Lower lobe of right lung (tissue), 2 donors: ENCODE measurements around the gene KANK2. TPM values are rescaled to one million over a fixed set of nuclear protein-coding genes. Genes with fewer than 3 reads are reported as not detected.
A peak's percentile ranks its signal among the peaks of the same experiment; 100 is the strongest.

Experiments used
- ATAC-seq, 2 donors: fragments of 200-7000 bp; cut with Tn5 transposase; one replicate each; pipeline ENCODE4 v1.9.1; 2020 to 2022; ENCODE audit warnings: mild to moderate bottlenecking in 2 of 2, moderate library complexity in 2 of 2
- DNase-seq: peaks from one replicate; pipeline ENCODE4 v3.0.0-alpha.2; 2020
- H3K27ac ChIP-seq: fragments of 200-600 bp; one replicate; pipeline ENCODE4 v1.8.0; 2022
- H3K27me3 ChIP-seq: fragments of 200-600 bp; one replicate; pipeline ENCODE4 v1.8.0; 2022; ENCODE audit warnings: low read depth
- H3K36me3 ChIP-seq: fragments of 200-600 bp; one replicate; pipeline ENCODE4 v1.8.0; 2022; ENCODE audit warnings: mild to moderate bottlenecking
- H3K4me1 ChIP-seq: fragments of 200-600 bp; one replicate; pipeline ENCODE4 v1.8.0; 2022
- H3K4me3 ChIP-seq: fragments of 200-600 bp; one replicate; pipeline ENCODE4 v1.8.0; 2022; ENCODE audit warnings: mild to moderate bottlenecking
- H3K9me3 ChIP-seq: fragments of 200-600 bp; one replicate; pipeline ENCODE4 v1.8.0; 2022
- intact Hi-C: fragments of 100-400 bp; cut with DNase I; formaldehyde crosslinking; loops from one replicate; pipeline ENCODE4 v1.11.0; 2022
- total RNA-seq: library from RNA; stranded (reverse); fragmentation: NEBNext Ultra II Directional; extraction: Animal tissue kit (Norgen Biotek cat#: 25700); gene quantifications from one replicate; pipeline ENCODE4 v1.2.1, GENCODE V29; 2021
- TF ChIP-seq, protein P1 (sequence below): fragments of 200-600 bp; IDR thresholded peaks from one replicate; pipeline ENCODE4 v1.8.0; 2022; ENCODE audit warnings: antibody characterized with exemption, mild to moderate bottlenecking
- donor health status: DM: no; HTN: yes; CAD: no; lungs with severe emphysema.

Gene KANK2
- total RNA-seq, 1 donor from 2014 or later = 191 TPM

DNA sequence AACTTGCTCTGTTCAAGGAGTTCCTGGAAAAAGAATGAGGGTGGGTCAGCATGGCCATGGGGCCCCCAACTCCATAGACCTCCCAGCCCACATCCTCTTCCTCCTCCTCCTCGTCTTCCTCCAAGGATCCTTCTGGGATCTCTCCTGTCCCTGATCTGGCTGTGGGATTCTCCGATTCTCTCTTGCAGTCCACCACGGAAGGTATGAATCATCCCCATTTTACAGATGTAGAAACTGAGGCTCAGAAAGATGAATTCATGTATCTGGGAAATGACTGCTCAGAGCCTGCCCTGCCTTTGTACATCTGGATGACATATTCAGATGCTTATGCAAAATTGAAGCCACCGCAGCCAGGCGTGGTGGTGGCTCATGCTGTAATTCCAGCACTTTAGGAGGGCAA, 2.2 kb upstream of the KANK2 start:
- Histone ChIP-seq H3K36me3 (peaks cover 36% of the 10 kb centered on the region), H3K27me3 (no peaks in the 10 kb centered on the region), H3K4me3 (no peak overlapping the region), H3K27ac (no peak overlapping the region), H3K9me3 (no peaks in the 10 kb centered on the region), H3K4me1 (peaks cover 57% of the 10 kb centered on the region)
- no peak for DNase-seq
- intact Hi-C loops = no loop called here
- TF ChIP-seq, protein P1, sequence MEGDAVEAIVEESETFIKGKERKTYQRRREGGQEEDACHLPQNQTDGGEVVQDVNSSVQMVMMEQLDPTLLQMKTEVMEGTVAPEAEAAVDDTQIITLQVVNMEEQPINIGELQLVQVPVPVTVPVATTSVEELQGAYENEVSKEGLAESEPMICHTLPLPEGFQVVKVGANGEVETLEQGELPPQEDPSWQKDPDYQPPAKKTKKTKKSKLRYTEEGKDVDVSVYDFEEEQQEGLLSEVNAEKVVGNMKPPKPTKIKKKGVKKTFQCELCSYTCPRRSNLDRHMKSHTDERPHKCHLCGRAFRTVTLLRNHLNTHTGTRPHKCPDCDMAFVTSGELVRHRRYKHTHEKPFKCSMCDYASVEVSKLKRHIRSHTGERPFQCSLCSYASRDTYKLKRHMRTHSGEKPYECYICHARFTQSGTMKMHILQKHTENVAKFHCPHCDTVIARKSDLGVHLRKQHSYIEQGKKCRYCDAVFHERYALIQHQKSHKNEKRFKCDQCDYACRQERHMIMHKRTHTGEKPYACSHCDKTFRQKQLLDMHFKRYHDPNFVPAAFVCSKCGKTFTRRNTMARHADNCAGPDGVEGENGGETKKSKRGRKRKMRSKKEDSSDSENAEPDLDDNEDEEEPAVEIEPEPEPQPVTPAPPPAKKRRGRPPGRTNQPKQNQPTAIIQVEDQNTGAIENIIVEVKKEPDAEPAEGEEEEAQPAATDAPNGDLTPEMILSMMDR = no peak
- no peak for ATAC-seq

DNA sequence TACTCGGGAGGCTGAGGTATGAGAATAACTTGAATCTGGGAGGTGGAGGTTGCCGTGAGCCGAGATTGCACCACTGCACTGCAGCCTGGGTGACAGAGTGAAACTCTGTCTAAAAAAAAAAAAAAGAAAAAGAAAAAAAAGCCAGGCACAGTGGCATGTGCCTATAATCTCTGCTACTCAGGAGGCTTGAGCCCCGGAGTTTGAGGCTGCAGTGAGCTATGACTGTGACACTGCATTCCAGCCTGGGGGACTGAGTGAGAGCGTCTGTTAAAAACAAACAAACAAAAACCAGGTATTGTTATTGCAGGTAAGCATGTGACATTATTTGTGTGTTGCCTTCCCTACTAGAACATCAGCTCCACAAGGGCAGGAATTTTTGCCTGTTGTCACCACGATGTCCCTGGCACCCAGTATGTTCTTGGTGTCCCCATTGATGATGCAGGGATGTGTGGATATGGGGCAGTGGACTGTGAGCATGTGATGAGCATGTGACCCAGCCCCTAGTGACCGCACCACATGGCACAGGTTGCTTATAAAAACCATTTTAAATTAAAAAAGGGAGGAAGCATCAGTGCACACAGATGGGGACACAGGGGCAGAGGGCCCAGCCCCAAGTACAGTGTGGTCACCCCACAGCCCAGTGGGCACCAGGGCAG, 1.6 kb upstream of the KANK2 start:
- ATAC-seq (no peak), DNase-seq (no peak)
- TF ChIP-seq, protein P1 = no peak
- peaks cover 42% of the 10 kb centered on the region for H3K36me3 ChIP-seq
- peak overlapping the region; percentile 76 for H3K27ac ChIP-seq
- intact Hi-C loops = no loop called here
- no peak overlapping the region for H3K4me3 ChIP-seq
- H3K9me3 ChIP-seq = no peaks in the 10 kb centered on the region
- no peaks in the 10 kb centered on the region for H3K27me3 ChIP-seq
- peaks cover 56% of the 10 kb centered on the region for H3K4me1 ChIP-seq

DNA sequence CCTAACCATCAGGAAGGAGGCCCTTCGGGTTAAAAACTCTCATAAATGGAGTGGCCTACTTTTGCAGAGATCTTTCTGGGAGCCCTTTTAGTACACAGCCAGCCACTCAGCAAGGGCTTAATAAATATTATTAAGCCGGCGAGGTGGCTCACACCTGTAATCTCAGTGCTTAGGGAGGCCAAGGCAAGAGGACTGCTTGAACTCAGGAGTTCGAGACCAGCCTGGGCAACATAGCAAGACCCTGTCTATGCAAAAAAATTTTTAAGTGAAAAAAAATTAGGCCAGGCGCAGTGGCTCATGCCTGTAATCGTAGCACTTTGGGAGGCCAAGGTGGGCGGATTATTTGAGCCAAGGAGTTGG, 810 bp upstream of the KANK2 start:
- intact Hi-C loops = no loop called here
- H3K9me3 ChIP-seq = no peaks in the 10 kb centered on the region
- TF ChIP-seq, protein P1 = no peak
- H3K4me3 ChIP-seq = peak overlapping the region; percentile 68
- no peak for ATAC-seq
- H3K27me3 ChIP-seq = no peaks in the 10 kb centered on the region
- peaks cover 55% of the 10 kb centered on the region for H3K4me1 ChIP-seq
- H3K36me3 ChIP-seq = peaks cover 49% of the 10 kb centered on the region
- H3K27ac ChIP-seq = peak overlapping the region; percentile 76
- DNase-seq = no peak

DNA sequence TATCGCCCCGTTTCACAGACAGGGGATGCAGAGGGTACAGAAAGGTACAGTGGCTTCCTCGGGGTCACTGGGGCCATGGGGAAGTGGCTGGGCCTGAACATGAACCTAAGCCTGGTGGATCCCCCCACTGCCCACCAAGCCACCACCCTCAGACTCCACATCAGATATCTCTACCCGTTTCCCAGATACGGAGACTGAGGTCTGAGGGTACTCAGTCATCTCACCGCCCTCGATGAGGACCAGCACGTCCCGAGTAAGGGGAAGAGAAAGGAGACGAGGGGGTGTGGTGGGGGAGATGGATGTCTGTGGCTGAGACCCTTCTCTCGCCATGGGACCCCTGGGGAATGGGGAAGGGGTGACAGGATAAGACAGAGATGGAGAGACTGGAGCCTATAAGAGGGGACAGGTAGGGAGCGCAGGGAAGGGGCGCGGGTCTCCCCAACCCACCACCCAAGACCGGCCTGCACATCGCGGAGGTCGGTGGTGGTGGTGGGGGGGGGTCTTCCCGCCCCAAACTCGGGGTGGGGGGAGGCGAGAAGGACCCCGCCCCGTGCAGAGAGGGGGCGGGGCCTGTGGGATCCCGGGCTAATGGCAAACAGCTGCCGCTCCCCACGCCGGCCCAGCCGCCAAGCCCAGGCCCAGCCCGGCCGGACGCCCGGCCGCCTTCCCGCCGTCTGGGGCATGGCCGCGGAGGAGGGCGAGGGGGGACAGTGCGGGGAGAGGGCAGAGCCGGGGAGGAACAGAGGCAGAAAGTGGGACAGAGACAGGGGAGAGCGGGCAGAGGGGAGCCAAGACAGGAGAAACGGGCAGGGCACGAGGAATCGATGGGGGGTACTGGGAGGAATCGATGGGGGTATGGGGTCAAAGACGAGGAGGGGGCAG, 698 bp downstream of the KANK2 start:
- Histone ChIP-seq H3K4me1 (peaks cover 56% of the 10 kb centered on the region), H3K9me3 (no peaks in the 10 kb centered on the region), H3K27ac (peak overlapping the region; percentile 76), H3K27me3 (no peaks in the 10 kb centered on the region), H3K4me3 (peak overlapping the region; percentile 68), H3K36me3 (peaks cover 55% of the 10 kb centered on the region)
- DNase-seq (no peak), ATAC-seq (peak; percentile 32 to 53)
- intact Hi-C loops = no loop called here
- TF ChIP-seq, protein P1 = no peak

GRCh38 chr19:11195681-11196080, 1.7 kb downstream of the KANK2 start:
- DNase-seq (no peak), ATAC-seq (no peak)
- Histone ChIP-seq H3K27me3 (no peaks in the 10 kb centered on the region), H3K27ac (peak overlapping the region; percentile 49), H3K4me1 (peaks cover 66% of the 10 kb centered on the region), H3K36me3 (peaks cover 59% of the 10 kb centered on the region), H3K4me3 (peak overlapping the region; percentile 68), H3K9me3 (no peaks in the 10 kb centered on the region)
- TF ChIP-seq, protein P1 = no peak
- intact Hi-C loops = no loop called here
